Vein endothelial cell (primary cell): ENCODE results near the gene SLC29A2. TPM values are rescaled to one million over a fixed set of nuclear protein-coding genes. Genes with fewer than 3 reads are reported as not detected.

ENCODE experiments used
- small RNA-seq: library from RNA; depleted of rRNA; stranded (forward); fragments of <200 nt; gene quantifications from one replicate; pipeline ENCODE3, GENCODE V24; 2012
- total RNA-seq: library from RNA; depleted of rRNA; stranded (reverse); fragments of >200 nt; gene quantifications from 2 replicates; pipeline ENCODE4 v1.2.3, GENCODE V29; 2012

The SLC29A2 gene, protein sequence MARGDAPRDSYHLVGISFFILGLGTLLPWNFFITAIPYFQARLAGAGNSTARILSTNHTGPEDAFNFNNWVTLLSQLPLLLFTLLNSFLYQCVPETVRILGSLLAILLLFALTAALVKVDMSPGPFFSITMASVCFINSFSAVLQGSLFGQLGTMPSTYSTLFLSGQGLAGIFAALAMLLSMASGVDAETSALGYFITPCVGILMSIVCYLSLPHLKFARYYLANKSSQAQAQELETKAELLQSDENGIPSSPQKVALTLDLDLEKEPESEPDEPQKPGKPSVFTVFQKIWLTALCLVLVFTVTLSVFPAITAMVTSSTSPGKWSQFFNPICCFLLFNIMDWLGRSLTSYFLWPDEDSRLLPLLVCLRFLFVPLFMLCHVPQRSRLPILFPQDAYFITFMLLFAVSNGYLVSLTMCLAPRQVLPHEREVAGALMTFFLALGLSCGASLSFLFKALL
- 0.65 and 0.67 TPM in 2 replicates for total RNA-seq

DNA sequence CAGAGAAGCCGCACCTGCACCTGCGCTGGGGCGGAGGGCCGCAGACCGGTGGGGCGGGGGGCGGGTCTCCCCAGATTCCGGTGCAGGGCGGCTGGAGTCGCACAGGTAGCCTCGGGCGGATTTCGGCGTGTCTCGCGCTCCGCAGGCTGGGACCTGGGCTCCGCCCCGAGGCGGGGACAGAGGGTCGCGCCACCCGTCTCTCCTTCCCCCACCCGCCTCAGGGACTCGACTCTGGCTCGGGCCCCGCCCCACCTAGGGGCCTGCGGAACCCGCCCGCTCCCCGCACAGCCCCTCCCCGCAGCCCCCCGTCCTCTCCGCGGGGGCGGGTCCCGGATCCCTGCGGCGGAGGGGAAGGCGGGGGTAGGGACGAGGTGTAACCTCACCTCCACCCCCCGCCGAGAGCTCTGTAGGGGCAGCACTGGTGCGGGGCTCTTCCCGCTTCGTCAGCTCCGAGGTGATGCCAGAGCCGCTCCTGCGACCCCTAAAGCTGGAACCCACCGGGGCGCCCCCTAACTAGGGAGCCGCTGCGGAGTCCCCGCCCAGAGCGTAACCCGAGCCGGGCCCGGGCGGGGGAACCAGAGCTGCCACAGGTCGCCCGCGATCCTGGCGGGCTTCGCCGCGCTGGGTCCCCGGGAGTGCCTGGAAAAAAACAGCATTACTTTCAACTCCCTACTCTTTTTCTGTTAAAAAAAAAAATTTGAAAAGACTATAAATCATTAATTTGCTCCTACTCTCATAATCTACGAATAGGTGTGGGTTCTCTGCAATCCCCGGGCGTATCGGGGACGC is at the start of gene SLC29A2:
TSS of gene SLC29A2 (minus strand) at position 134 of the 789 bp plus-strand sequence. CDS start 169 bp downstream, outside the sequence.

DNA sequence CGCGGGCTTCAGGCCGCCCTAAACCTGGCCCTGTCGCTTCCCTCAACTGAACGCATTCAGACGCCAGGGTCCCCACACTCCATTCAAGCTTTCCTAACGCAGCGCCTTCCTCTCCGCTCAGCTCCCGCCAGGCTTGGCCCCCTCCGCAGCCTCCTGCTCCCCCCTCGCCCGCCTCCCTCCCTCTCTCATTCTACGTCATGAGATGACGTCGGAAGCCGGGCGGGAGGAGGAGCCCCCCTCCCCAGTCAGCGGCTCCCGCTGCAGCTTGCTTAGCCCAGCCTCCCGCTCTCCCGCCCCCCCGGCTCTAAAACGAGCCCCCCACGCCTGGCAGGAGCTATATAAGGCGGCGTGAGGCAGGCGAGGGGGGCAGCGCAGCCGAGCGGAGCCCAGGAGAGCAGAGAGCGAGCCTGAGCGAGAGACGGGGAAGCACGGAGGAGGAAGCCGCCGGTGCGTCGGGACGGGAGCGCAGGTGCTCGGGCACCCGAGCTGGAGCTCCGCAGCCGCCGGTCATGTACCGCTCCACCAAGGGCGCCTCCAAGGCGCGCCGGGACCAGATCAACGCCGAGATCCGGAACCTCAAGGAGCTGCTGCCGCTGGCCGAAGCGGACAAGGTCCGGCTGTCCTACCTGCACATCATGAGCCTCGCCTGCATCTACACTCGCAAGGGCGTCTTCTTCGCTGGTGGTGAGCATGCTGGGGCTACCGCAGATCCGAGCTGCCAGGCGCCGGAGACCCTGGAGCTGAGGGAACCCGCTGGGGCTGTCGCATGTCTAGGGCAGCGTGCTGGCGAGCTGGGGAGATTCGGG is 49.3 kb upstream of the SLC29A2 start, which contains the start of gene NPAS4:
TSS of gene NPAS4 (plus strand) at position 365 of the 806 bp plus-strand sequence. CDS start at position 510, 145 bp downstream.

GRCh38 chr11:66347425-66348276 is 23.9 kb downstream of the SLC29A2 start, which contains the start of gene B4GAT1:
B4GAT1 (minus strand) TSS chr11:66347629; CDS start chr11:66347545, 84 bp downstream.

GRCh38 chr11:66344550-66345315 is 26.8 kb downstream of the SLC29A2 start, which contains the start of gene BRMS1:
BRMS1 (minus strand) TSS chr11:66345104; CDS start chr11:66342234, 2,870 bp downstream.

DNA sequence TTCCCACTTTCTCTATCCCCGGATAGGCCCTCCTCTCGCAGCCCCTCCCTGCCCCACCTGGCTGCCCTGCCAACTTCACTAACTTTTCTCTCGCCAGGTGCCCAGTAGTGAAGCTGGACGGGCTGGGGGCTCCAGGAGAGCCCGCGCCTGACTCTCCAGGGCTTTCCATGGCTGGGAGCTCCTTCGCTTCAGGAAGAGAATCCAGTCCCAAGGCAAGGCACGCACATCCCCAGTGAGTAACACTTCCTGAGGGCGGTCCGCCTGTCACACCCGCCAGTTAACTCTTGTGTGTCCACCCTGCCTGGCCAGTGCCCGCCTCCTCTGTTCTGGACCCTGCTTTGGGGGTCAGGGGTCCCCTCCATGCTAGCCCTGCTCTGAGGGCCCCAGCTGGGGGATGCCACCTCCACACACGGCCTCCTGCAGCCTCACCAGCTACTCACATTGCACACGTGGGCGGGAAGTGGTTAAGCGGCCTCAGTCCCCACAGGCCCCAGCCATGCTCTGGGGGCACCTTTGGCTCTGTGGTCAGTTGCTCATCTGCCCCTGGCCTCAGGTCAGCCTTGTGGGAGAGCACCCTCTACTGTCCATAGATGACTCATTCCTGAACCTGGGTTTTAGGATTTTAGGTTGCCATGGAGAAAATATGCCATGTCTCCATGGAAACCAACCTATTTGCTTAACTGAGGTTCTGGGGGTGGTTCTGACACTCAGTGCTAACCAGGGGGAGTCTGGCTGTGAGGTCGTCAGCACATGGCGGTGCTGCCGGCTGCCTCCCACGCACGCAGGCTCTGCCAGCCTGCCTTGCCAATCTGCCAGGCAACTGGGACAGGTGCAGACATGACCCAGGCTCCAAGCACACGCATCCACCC is 35.1 kb downstream of the SLC29A2 start, which contains the start of gene RIN1:
TSS of gene RIN1 (minus strand) at position 201 of the 869 bp plus-strand sequence. CDS start at position 169, 32 bp downstream.

DNA sequence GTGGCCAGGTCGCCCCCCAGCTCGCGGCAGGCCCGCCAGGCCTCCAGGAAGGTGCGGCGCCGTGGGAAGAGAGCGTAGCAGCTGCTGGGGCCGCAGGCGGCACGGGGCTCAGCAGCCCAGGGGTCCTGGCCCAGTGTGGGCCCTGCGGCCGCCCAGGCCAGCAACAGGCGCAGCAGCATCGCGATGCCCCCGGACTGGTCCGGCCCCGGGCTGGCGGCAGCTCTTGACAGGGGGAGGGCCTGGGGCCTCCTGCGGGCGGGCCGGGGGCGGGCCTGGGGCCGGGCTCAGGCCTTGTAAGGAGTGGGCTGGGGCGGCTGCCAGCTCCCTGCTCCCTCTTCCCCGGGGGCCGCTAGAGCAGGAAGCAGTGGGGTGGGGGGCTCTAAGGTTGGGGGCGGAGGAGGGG is 54.7 kb downstream of the SLC29A2 start, which contains the start of gene CD248:
TSS of gene CD248 (minus strand) at position 196 of the 403 bp plus-strand sequence. CDS start at position 179, 17 bp downstream.

Small RNA genes lying within 50 kb of the gene (small RNA-seq; reads per million reads assigned to genes)
- gene RF00017 (not detected), gene RNU1-84P (1.2 reads per million, percentile 64 among the genes with 10 or more reads in this experiment)

Other genes with a start within 250 kb of the SLC29A2 start
- gene KLC2, start 114.1 kb downstream of the SLC29A2 start, total RNA-seq = 22.0 and 22.9 TPM in 2 replicates
- 165 and 190 TPM in 2 replicates for gene RAB1B, start 103.1 kb downstream of the SLC29A2 start, total RNA-seq
- gene CNIH2, start 93.6 kb downstream of the SLC29A2 start, total RNA-seq = 0.33 TPM in 1 of 2 replicates, not detected in the other
- 128 and 174 TPM in 2 replicates for gene YIF1A, start 82.6 kb downstream of the SLC29A2 start, total RNA-seq
- gene TMEM151A, start 79.9 kb downstream of the SLC29A2 start, total RNA-seq = not detected in 2 replicates
- 0.19 TPM in 1 of 2 replicates, not detected in the other for gene CD248, start 54.7 kb downstream of the SLC29A2 start, total RNA-seq
- 11.8 and 13.3 TPM in 2 replicates for gene RIN1, start 35.3 kb downstream of the SLC29A2 start, total RNA-seq
- 67.6 and 77.5 TPM in 2 replicates for gene BRMS1, start 26.7 kb downstream of the SLC29A2 start, total RNA-seq
- 19.4 and 29.7 TPM in 2 replicates for gene B4GAT1, start 24.1 kb downstream of the SLC29A2 start, total RNA-seq
- not detected in 2 replicates for gene NPAS4, start 49.3 kb upstream of the SLC29A2 start, total RNA-seq
- 41.2 and 49.1 TPM in 2 replicates for gene MRPL11, start 67.1 kb upstream of the SLC29A2 start, total RNA-seq
- 3.6 and 3.9 TPM in 2 replicates for gene PELI3, start 95.1 kb upstream of the SLC29A2 start, total RNA-seq
- gene DPP3, start 108.7 kb upstream of the SLC29A2 start, total RNA-seq = 56.0 and 73.5 TPM in 2 replicates
- 28.4 and 43.8 TPM in 2 replicates for gene BBS1, start 138.9 kb upstream of the SLC29A2 start, total RNA-seq
- 18.4 and 24.2 TPM in 2 replicates for gene ZDHHC24, start 174.3 kb upstream of the SLC29A2 start, total RNA-seq
- gene ACTN3, start 175.1 kb upstream of the SLC29A2 start, total RNA-seq = 0.19 TPM in 1 of 2 replicates, not detected in the other
- gene CTSF, start 196.8 kb upstream of the SLC29A2 start, total RNA-seq = 14.5 and 26.8 TPM in 2 replicates
- gene CCDC87, start 221.3 kb upstream of the SLC29A2 start, total RNA-seq = 0.65 and 0.67 TPM in 2 replicates
- 25.7 and 34.0 TPM in 2 replicates for gene CCS, start 221.4 kb upstream of the SLC29A2 start, total RNA-seq
- gene RBM14, start 244.9 kb upstream of the SLC29A2 start, total RNA-seq = 33.3 and 46.0 TPM in 2 replicates